Suprapubic skin (tissue), 4 donors: ENCODE measurements around the gene ZBED1. TPM values are rescaled to one million over a fixed set of nuclear protein-coding genes. Genes with fewer than 3 reads are reported as not detected.
"Not testable (repeated sequence)": the region's sequence is repeated elsewhere in the genome, so short reads cannot be mapped to it uniquely, and the experiment has no call there.

ENCODE experiments used
- DNase-seq, 2 donors: peaks; one replicate each; pipeline ENCODE4 v3.0.0-alpha.2; 2019; ENCODE audit warnings: low spot score in 2 of 2
- H3K27ac ChIP-seq: fragments of 200-600 bp; sonication (generic); one replicate; pipeline ENCODE4 v1.5.1; 2019
- H3K27me3 ChIP-seq: fragments of 200-600 bp; sonication (generic); one replicate; pipeline ENCODE4 v1.5.1; 2019
- H3K36me3 ChIP-seq: fragments of 200-600 bp; sonication (generic); one replicate; pipeline ENCODE4 v1.5.1; 2019
- H3K4me1 ChIP-seq: fragments of 200-600 bp; sonication (generic); one replicate; pipeline ENCODE4 v1.5.1; 2019
- H3K4me3 ChIP-seq: fragments of 200-600 bp; sonication (generic); one replicate; pipeline ENCODE4 v1.5.1; 2019; ENCODE audit warnings: mild to moderate bottlenecking
- H3K9me3 ChIP-seq: fragments of 200-600 bp; sonication (generic); one replicate; pipeline ENCODE4 v1.5.1; 2019
- CTCF ChIP-seq, 2 donors: fragments of 200-600 bp in 1 of 2; fragments of 450-650 bp in 1 of 2; sonication (generic) in 1 of 2; IDR thresholded peaks; one replicate each; pipeline ENCODE4 v1.5.1; 2016 to 2019; ENCODE audit warnings: antibody characterized with exemption in 2 of 2, mild to moderate bottlenecking in 1 of 2, moderate library complexity in 1 of 2
- EP300 ChIP-seq: sonication (generic); formaldehyde crosslinking; IDR thresholded peaks from one replicate; pipeline ENCODE4 v1.6.1; 2017; ENCODE audit warnings: antibody characterized with exemption
- POLR2A ChIP-seq, 2 donors: fragments of 450-650 bp; IDR thresholded peaks; one replicate each; pipeline ENCODE4 v1.6.1; 2017; ENCODE audit warnings: antibody characterized with exemption in 2 of 2, mild to moderate bottlenecking in 2 of 2, moderate library complexity in 2 of 2
- POLR2AphosphoS5 ChIP-seq, 3 donors: sonication (generic); formaldehyde crosslinking; IDR thresholded peaks; one replicate each; pipeline ENCODE4 v1.6.1; 2017; ENCODE audit warnings: antibody characterized with exemption in 3 of 3
- WGBS: methylation state at CpG from one replicate; pipeline ENCODE4 v1.1.5; 2018; 5-methylcytosine and 5-hydroxymethylcytosine counted together
- total RNA-seq, 4 donors: library from RNA; depleted of rRNA; stranded (reverse); fragments of >200 nt; gene quantifications; one replicate each; pipeline ENCODE4 v1.1.0, GENCODE V29; 2016

Gene ZBED1
- total RNA-seq, 4 donors from 2014 or later = 41.5 to 67.3 (median 55.1) TPM

GRCh38 chrX:2466876-2467656 is 33.7 kb downstream of the ZBED1 start:
- 88% methylated on average over 20 of the region's 20 CpGs for WGBS
- Histone ChIP-seq H3K36me3 (no peaks in the 10 kb centered on the region), H3K27ac (no peak overlapping the region), H3K27me3 (no peaks in the 10 kb centered on the region), H3K4me3 (no peak overlapping the region), H3K9me3 (no peaks in the 10 kb centered on the region), H3K4me1 (no peaks in the 10 kb centered on the region)
- no peak for TF ChIP-seq POLR2AphosphoS5 (IDR thresholded peaks at IDR 0.05)
- TF ChIP-seq EP300 = no peak
- no peak for TF ChIP-seq CTCF (IDR thresholded peaks at IDR 0.05)
- TF ChIP-seq POLR2A (IDR thresholded peaks at IDR 0.05) = no peak
- no peak for DNase-seq

GRCh38 chrX:2464677-2465166 is 36.1 kb downstream of the ZBED1 start:
- no peak for DNase-seq
- TF ChIP-seq CTCF (IDR thresholded peaks at IDR 0.05) (no peak), POLR2AphosphoS5 (IDR thresholded peaks at IDR 0.05) (no peak), EP300 (no peak), POLR2A (IDR thresholded peaks at IDR 0.05) (no peak)
- Histone ChIP-seq H3K9me3 (no peaks in the 10 kb centered on the region), H3K27ac (no peak overlapping the region), H3K4me3 (no peak overlapping the region), H3K4me1 (peaks cover 2% of the 10 kb centered on the region), H3K27me3 (no peaks in the 10 kb centered on the region), H3K36me3 (no peaks in the 10 kb centered on the region)
- 82% methylated on average over 15 of the region's 15 CpGs for WGBS

DNA sequence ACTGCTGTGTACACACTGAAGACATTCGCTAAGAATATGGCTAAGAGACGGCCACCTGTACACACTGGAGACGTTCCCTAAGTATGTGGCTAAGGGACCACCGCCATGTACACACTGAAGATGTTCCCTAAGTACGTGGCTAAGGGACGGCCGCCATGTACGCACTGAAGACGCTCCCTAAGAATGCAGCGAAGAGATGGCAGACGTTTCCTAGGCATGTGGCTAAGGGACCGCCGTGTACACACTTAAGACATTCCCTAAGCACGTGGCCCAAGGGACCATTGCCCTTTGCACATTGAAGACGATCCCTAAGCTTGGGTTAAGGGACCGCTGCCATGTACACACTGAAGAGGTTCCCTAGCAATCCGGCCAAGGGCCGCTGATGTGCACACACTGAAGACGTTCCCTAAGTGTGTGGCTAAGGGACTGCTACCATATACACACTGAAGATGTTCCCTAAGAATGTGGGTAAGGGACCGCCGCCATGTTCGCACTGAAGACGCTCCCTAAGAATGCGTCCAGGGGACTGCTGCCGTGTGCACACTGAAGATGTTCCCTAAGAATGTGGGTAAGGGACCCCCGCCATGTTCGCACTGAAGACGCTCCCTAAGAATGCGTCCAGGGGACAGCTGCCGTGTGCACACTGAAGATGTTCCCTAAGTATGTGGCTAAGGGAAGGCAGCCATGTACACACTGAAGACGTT is 36.7 kb downstream of the ZBED1 start:
- Histone ChIP-seq H3K4me3 (no peak overlapping the region), H3K9me3 (no peaks in the 10 kb centered on the region), H3K27me3 (no peaks in the 10 kb centered on the region), H3K4me1 (peaks cover 2% of the 10 kb centered on the region), H3K36me3 (no peaks in the 10 kb centered on the region), H3K27ac (no peak overlapping the region)
- WGBS = 83% methylated on average over 18 of the region's 31 CpGs
- TF ChIP-seq POLR2A (IDR thresholded peaks at IDR 0.05) (no peak), CTCF (IDR thresholded peaks at IDR 0.05) (no peak), POLR2AphosphoS5 (IDR thresholded peaks at IDR 0.05) (no peak), EP300 (no peak)
- DNase-seq = no peak

DNA sequence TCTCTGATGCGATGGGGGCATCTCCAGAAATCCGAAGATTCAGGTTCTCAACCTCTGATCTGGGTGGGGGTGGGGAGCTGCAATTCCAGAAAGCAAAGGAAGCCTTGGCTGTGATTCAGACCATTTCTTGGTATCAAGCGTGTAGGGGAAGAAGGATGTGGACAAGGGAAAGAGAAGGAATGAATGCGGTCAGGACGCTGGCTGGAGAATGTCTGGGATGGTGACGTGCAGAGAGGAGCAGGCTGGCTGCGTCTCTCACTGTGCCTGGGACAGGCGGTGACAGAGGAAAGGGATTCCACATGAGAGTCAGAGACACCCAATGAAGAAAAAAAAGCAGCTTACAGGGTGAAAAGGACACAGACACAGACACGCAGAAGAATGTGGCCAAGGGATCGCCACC is 37.3 kb downstream of the ZBED1 start:
- H3K4me1 ChIP-seq, H3K27ac ChIP-seq, H3K36me3 ChIP-seq, H3K27me3 ChIP-seq, DNase-seq, H3K9me3 ChIP-seq, H3K4me3 ChIP-seq: not testable (repeated sequence)
- WGBS = 76% methylated on average over 10 of the region's 10 CpGs

DNA sequence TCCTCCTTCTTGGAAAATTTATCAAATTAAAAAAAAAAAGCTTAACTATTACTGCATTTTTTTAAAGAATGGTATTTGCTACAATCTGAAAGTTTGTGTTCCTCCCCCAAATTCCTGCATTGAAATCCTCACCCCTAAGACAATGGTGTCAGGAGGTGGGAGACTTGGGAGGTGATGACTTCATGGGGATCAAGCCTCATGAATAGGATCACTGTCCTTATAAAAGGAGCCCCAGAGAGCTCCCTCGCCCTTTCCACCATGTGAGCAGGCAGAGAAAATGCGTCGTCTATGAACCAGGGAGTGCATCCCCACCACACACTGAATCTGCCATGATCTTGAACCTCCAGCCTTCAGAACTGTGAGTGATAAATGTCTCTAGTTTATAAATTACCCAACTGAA is 38.0 kb downstream of the ZBED1 start:
- 88% methylated on average over 3 of the region's 3 CpGs for WGBS
- Histone ChIP-seq H3K4me1 (peaks cover 2% of the 10 kb centered on the region), H3K4me3 (no peak overlapping the region), H3K9me3 (no peaks in the 10 kb centered on the region), H3K27me3 (no peaks in the 10 kb centered on the region), H3K27ac (no peak overlapping the region), H3K36me3 (no peaks in the 10 kb centered on the region)
- no peak for DNase-seq
- no peak for TF ChIP-seq POLR2AphosphoS5 (IDR thresholded peaks at IDR 0.05)
- no peak for TF ChIP-seq POLR2A (IDR thresholded peaks at IDR 0.05)
- no peak for TF ChIP-seq EP300
- no peak for TF ChIP-seq CTCF (IDR thresholded peaks at IDR 0.05)
